ENCODE data around the gene DOCK8.

The DOCK8 gene

DNA sequence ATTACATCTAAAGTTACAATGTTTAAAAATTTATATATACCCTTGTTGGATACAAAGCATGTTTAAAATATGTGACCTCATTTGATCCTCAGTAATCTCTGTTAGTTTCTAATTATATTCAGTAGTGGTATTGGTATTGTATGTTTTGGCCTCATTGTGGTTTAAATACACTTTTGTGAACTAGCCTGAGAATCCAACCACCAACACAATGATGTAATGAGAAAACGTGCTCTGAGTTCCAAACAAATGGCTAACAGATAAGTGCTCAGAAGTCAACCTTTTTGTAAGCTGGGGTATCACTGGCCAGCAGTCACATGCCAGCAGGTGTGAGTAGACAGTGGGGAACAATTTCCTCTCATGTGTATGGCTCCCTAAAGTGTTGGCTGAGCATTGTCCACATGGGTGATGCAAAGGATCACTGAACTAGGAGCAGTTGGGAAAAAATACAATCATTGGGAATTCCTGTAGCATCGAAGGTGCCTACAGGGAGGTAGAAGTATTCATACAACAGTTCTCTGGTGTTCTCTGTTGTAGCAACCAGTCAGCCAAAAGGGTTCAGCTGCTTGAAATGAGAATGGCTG is 56.1 kb downstream of the DOCK8 start:
- no peak for DNase-seq

DNA sequence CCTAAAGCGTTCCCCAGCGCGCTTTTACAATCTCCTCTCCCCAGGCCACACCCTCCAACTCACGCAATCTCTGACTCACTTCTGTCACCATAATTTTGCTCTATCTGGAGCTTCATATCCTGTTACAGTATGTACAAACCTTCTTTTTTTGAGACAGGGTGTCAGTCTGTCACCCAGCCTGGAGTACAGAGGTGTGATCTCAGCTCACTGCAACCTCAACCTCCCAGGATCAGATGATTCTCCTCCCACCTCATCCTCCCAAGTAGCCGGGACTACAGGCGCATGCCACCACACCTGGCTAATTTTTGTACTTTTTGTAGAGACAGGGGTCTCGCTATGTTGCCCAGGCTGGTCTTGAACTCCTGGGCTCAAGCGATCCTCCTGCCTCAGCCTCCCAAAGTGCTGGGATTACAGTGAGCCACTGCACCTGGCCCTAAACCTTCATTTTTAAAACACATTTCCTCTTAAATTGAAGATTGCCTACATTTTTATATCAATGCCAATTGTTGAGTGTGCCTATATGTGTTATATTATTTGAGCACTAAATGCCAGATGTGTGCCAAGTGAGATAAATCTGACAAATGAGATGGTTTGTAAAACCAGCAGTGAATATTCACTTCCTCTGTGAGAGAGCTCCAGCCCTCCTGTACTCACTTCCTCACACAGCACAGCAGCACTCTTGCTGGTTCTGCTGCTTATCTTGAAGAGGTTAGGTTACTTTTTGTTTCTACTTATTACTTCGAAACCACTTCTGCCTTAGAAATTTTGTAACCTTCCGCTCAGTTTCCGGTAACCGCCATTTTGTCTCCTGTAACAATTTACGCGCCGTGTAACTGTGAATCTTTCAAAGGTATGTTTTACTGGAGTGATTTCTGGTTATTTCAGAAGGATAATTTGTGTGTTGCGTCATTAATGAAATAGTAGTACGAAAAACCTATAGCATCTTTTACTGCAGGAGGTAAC is 57.9 kb downstream of the DOCK8 start:
- DNase-seq, result peak; percentile 56

DNA sequence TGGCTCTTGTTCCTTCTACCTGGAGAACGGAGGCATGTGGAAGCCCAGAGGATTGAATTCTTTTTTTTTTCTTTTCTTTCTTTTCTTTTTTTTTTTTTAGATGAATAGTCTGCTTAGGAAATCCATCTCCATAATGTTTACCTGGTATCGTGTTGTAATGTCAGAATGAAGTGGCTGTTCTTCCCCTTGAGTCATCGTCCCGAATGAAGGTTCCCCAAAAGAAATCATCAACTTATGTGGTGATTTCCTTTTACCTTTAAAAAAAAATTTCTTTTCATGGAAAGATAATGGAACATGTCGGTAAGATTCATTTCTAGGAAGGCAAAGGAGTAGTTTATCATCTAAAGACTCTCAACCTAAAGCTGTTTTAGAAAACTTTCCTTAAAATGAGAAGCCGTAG is 59.7 kb downstream of the DOCK8 start:
- DNase-seq, result no peak

DNA sequence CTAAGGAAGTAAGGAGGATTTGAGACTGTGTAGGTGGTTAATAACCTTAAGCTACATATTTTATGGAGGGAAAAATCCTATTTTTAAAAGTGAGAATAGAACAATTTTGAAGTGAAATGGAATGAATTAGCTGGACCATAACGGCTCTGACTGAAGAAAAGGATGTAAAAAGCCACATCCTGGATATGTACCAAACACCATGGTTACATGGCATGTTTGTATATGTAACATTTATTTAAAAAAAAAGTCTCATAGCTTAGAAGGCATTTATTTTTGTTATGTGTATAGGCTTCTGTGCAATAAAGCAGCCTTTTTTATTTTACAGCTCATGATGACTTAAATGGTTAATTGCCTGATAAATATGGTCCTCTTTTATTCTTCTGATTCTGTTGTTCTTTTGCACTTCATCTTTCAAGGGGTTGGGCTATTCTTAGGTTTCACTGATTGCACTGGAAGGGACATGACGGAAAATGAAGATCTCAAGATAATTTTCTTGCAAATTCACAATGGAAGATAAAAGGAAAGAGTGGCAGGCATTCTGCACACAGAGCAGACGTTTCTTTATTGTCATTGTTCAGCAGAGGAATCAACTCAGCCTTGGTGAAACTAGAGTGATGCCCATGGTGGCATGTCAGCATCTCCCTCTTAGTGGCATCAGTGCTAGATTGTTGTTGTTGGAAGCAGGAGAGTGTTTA is 63.1 kb downstream of the DOCK8 start:
- DNase-seq, result no peak

DNA sequence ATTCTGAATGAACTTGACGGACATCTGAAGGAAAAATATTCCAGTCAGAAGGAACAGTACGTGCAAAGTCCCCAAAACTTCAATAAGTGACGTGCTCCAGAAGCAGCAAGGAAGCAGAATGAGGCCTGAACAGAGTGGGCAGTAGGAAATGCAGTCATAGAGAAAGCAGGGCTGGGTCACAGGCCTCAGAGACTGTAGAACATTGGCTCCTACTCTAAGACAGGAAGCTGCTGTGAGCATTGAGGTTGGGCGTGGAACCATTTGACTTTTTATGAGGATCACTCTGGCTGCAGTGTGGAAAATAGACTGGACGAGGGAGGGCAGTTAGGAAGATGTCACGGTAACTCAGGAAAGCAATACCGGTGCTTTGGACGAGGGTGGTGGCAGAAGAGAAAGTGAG is 64.0 kb downstream of the DOCK8 start:
- DNase-seq, result no peak

DNA sequence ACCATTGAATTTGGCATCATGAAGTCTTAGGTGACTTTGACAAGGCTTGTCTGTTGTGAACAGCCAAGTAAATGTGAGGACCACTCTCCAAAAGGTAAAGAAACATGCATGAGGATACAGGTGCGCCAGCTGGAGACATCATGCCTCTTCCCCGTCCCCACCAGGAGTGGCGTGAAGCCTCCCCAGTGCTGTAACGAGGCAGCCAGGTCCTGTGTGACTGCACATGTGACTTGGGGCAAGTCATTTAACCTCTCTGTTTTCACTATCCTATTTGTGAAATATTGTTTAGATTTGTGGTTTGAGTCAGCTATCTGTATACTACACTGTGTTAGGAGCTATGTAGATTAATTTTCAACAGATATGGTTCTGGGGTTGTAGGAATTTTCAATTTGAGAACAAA is 65.0 kb downstream of the DOCK8 start:
- DNase-seq, result no peak

DNA sequence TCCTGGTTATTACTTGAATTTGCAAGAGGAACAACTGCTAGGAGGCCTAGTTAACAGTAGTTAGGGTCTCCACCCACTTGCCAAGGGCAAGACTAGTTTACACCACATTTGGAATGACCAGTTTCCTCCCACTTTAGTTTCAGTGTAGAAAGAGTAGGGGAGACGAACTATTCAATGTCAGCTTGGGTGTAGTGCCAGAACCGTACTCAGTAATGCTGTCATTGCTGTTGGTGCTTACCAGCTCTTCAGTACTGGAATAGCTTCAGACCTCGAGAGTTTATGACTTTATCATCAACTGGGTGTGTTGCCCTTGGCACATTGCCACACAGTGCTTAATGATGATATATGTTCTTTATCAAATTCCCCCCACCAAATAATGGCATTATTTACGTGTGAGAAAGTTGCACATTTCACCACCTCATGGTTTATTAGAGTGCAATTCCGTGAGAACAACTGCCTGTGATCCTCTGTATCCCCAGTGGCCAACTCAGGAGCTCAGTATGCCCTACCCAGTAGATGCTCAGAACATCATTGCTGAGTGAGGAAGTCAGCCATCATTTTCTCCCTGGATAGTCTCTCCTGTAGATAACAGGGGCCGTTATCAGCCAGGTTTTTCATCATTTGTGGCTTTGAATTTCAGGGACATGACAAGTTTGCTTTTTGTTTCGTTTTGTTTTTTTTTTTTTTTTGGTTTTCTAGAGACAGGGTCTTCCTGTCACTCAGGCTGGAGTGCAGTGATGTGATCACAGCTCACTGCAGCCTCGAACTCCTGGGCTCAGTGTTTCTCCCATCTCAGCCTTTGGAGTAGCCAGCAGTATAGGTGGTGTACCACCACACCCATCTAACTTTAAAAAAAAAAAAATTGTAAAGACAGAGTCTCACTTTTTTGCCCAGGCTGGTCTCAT is 67.3 kb downstream of the DOCK8 start:
- no peak for DNase-seq

DNA sequence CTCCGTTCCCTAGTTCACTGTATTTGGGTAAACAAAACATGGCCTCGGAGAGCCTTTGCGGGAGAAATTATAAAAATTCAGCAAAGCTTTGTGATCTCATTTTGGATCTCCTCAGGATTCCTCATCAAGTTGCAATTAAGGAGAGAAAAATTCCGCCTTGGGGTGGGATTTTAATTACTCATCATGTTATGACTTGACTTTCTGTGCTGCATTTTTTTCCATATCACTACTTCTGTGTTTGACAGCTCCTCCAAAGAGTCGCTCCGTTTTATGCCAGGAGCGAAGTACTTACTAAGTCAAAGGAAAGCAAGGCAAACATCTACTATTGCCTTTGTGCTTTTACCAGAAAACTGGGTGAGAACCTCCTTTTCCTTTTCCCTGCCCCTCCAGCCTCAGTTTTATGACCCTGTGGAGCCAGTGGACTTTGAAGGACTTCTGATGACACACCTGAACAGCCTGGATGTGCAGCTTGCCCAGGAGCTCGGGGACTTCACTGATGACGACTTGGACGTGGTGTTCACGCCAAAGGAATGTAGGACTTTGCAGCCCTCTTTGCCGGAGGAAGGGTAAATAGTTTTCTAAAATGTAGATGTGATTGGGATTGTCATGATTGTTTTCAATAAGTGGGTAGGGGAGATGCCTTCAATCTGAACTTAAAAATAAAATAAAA is 71.5 kb downstream of the DOCK8 start:
- DNase-seq, result no peak

DNA sequence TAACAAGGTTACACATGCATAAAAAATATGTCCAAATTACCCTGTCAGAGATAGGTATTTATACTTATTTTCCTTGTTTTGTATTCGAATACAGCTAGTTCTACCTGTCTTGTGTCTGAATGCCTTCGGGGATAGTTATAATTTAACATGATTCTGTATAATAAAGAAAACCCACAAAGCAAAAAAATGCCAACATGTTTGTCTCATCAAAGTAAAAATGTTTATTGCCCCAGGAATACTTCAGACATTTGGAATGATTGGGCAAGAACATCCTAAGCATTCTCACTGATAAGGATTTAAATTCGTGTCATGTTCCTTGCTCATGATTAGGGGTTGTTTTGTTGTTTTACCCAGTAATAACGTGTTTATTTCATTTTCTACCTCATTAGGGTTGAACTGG is 74.5 kb downstream of the DOCK8 start:
- DNase-seq, result no peak

DNA sequence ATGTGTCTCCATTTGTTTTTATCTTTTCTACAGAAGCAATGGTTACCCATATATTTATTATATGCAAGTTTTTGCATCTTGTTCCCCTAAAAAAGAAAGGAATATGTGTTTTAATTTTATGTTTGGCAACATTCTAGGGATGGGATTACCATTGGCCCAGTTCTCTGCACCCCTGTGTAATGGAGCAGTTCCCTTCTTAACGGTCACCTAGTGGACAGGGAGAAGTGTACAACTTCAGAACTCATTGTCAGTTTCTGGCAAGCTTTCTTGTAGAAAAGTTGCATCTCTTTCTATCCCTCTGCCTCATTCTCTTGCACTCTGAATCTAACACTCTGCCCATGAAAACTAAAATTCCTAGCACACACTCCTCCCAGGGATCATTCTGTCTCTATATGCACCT is 78.2 kb downstream of the DOCK8 start:
- DNase-seq, result no peak

DNA sequence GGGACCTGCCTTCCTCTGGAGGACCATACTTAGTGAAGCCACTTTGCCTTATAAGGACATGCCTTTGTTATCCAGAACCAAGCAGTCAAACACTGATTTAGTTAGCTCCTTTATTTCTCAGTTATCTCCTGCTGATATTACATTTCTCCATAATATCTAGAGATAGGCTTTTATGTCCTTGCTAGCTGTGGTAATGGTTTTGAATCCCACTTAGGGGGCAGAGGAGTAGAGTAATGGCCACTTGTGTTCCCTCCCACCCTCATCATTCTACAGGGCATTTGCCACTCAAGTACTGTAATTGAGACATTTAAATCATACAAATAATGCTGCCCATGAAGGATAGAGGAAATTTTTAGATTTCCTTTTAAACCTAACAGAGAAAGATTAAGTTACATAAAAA is 80.9 kb downstream of the DOCK8 start:
- no peak for DNase-seq

DNA sequence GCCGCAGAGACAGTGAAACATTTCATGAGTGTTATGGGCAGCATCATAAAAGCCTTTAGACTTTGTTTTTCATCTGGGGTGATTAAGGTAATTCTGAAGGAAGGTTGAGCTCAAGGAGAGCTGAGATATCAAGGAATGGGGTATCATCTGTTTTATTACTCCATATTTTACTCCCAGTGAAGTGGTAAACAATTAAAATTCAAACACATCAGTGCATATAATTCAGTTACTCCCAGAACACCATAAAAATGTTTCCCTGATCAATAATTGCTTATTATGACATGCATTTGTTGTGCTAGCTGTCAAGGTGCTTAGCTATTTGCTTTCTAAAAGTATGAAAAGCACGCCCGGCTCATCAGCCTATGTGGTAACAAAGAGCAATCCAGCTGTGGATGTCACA is 81.7 kb downstream of the DOCK8 start:
- no peak for DNase-seq

DNA sequence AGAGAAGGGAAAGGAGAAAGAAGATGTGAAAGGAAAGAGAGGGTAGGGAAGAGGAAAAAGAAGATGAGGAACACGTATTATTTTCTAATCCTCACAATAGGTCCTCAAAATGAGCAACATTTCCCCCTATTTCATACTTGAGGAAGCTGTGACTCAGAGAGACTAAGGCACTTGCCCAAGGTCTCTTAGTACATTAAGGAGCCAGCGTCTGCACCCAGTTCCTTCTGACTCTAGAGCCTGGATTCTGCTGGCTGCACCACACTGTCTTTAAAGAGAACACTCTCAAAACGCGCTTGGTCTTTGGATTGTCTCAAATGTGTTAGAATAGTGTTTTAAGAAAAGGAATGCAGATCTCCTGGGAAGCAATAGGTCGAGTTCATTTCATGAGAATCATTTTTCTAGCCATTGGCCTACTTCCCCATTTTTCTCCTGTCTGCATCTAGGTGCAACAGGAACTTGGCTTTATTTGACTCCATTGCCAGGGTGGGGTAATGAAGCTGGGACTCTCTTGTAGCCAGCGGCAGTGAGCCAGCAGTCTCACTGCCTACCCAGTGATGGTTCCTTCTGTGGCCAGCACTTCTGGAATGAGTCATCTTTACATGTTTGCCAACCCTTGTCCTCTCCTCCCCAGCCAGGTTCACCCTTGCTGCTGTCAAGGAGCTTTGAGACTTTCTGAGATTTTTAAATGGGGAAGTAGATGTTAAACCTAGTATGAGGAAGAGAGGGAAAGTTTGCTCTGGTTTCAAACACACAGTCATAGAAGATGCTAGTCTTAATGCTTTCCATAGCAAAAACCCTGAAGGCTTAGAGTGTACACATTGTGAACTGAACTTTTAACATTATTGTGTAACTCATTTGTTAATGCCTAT is 82.7 kb downstream of the DOCK8 start:
- DNase-seq, result peak; percentile 85

DNA sequence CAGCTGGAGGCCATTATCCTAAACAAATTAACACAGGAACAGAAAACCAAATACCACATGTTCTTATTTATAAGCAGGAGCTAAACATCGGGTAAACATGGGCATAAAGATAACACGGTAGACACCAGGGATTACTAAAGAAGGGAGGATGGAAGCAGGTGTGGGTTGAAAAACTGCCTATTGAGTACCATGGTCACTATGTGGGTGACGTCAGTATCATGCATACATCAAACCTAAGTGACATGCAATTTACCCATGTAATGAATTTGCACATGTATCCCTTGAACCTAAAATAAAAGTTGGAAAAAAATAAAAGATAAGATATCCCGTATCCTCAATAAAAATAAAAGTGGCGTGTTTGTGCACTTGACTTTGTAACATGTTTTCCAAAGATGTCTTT is 88.8 kb downstream of the DOCK8 start:
- DNase-seq, result no peak

DNA sequence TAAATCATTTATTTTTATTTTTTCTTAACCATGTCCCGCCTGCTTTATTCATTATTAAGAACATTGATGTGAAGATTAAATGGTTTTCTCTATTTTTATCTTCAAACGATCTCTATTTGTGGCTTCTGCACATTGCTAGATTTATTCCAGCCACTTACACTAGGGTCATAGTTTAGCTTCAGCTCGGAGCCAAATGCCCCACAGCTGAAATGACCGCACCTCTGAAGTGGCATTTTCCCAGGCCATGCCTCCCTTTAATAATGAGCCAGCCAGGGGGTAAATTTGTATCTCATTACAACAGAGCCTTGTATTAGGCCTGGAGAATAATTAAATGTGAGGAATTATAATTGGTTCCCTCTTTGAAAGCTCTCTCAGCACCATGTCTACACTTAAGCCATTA is 89.4 kb downstream of the DOCK8 start:
- DNase-seq, result no peak

DNA sequence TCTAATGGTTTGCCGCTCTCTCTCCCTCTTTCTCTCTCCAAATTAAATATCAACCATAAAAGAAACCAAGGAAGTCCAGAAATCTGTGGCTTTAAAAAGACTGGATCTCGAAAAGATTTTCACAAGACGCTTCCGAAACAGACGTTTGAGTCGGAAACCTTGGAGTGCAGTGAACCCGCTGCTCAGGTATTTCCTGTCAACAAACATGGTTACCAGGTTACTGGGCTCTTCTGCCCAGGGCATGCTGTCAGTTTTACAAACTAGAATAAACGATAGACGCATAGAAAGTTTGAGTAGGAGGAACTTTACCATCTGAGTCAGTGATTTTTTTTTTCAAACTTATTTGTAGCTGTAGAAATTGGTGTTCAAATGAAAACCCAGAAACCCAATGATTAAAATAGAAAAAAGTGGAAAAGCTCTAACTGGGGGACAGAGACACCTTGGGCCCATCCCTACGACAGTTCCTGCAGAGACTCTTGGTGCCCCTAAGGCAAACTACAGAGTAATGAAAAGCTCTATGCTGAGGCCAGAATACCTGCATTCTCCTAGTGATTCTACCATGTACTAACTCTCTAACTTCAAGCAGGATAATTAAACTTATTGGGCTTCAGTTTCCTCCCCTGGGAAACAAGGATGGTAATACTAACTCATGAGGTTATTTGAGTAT is 90.0 kb downstream of the DOCK8 start:
- no peak for DNase-seq

DNA sequence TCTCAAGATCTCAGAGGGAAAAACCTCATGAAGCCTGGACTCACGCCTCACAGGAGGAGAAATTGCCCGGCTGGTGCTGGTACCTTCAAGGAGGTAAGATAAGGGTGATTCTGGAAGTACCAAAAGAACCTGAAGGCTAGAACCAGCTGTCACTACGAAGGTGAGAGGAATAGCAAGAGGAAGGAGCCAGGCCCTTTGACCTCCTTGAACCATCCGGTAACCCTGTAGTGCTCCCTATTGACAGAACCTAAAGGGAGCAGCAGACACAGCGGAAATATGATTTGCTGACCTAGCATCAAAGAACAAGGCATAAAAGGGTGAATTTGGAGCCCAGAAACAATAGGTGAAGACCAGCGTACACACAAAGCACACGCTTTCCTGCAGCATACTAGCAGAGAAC is 92.2 kb downstream of the DOCK8 start:
- DNase-seq, result peak; percentile 25

DNA sequence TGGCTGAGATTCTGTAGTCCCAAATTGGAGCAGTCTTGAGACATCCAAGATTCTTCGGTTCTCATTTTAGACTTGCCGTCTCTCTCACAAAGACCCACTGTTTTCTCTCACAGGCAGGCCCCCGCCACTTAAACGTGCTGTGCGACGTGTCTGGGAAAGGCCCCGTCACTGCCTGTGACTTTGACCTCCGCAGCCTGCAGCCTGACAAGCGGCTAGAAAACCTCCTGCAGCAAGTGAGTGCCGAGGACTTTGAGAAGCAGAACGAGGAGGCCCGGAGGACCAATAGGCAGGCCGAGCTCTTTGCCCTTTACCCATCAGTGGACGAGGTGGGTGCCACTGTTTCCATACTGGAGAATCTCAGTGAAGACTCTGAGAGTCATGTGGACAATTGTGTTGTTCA is 97.2 kb downstream of the DOCK8 start:
- no peak for DNase-seq

DNA sequence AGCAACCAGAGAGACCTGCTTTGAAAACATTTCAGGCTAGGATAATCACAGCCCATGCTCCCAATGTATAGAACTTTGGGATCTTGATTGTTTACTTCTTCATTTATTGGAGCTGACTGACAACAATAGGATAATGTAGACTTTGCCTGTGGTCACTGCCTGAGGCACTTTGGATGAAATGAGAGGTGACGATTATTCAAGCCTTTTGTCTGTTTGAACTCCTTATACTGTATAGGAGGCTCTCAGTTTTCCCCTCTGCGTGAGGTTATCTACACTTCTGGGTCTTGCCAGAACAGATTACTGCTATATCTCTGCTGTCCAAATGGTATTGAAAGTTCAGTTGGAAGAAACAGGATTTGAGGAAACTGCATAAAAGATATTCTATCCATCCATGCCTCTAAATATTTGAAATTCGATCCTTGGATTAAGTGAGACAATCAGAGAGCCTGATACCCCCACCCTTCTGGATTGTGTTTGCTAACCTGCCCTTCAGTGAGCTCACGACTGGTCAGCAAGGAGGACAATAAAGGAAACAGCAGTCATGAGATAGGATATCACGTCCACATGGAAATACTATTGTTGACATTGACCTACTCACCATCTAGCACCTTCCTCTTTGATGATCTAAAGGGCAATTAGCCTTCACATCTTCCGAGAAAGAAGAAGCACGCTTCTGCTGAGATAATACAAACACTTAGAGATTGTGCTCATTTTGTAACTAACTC is 98.1 kb downstream of the DOCK8 start:
- no peak for DNase-seq

DNA sequence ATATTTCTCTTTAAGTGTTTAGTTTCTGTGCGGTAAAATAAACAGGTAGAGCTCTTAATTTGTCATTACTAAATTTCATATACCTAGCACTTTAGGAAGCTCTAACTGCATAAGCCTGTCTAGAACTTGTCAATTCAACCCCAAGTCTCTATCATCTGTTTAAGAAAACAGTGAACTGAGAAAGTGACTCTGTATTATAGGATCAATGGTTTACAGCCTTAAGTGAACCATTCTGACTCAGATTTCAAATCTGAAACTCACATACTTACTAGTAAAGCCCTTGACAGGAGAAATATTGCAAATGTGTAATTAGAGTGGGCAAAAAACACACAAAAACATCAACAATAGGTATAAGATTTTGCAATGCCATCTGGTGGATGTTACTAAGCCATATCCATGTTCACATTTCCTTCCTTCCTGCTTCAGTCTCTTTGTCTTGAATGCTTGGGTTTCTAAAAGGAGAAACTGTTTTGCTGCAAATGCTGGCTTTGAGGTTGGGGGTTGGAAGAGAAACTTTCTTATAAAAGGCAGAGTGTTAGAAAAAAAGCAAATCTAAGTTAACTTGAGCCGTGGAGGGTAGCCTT is 101.8 kb downstream of the DOCK8 start:
- DNase-seq, result no peak
